Kidney epithelial cell (primary cell): ENCODE data around the gene IL5. TPM values are rescaled to one million over a fixed set of nuclear protein-coding genes. Genes with fewer than 3 reads are reported as not detected.
"Not testable (repeated sequence)": the region's sequence is repeated elsewhere in the genome, so short reads cannot be mapped to it uniquely, and the experiment has no call there.

ENCODE experiments used
- DNase-seq: peaks from one replicate; pipeline ENCODE4 v3.0.0-alpha.2; 2010; ENCODE audit warnings: low read depth
- H3K27me3 ChIP-seq: 2 replicates; pipeline ENCODE4 v1.6.0; 2011; ENCODE audit warnings: low read length; ENCODE audit not compliant: control insufficient read depth, insufficient read depth
- H3K36me3 ChIP-seq: 2 replicates; pipeline ENCODE4 v1.5.1; 2011; ENCODE audit warnings: low read length; ENCODE audit not compliant: control insufficient read depth, insufficient read depth
- H3K4me3 ChIP-seq: 2 replicates; pipeline ENCODE4 v1.5.1; 2011; ENCODE audit warnings: low read depth, mild to moderate bottlenecking, control low read depth, low read length
- CTCF ChIP-seq: IDR thresholded peaks from 2 replicates; pipeline ENCODE4 v1.5.1; 2011; ENCODE audit warnings: mild to moderate bottlenecking, moderate library complexity, low read length, control low read depth, inconsistent platforms; ENCODE audit not compliant: insufficient read depth, poor library complexity, severe bottlenecking
- total RNA-seq: library from RNA; depleted of rRNA; stranded (reverse); fragments of >200 nt; gene quantifications from 2 replicates; pipeline ENCODE4 v1.2.3, GENCODE V29; 2015

The IL5 gene
- total RNA-seq, 1 donor from 2014 or later = not detected

- no peak for TF ChIP-seq CTCF
- H3K4me3 ChIP-seq = no peak overlapping the region
- no peaks in the 10 kb centered on the region for H3K27me3 ChIP-seq
- no peaks in the 10 kb centered on the region for H3K36me3 ChIP-seq
- no peak for DNase-seq
Measured at GRCh38 chr5:132526974-132527564, 16.3 kb downstream of the IL5 start.

GRCh38 chr5:132526290-132526973 lies 16.9 kb downstream of the IL5 start:
- peak; percentile 88 for TF ChIP-seq CTCF
- DNase-seq = no peak
- Histone ChIP-seq H3K4me3 (no peak overlapping the region), H3K36me3 (no peaks in the 10 kb centered on the region), H3K27me3 (no peaks in the 10 kb centered on the region)

GRCh38 chr5:132525299-132525724 lies 18.0 kb downstream of the IL5 start:
- TF ChIP-seq CTCF = no peak
- Histone ChIP-seq H3K27me3 (no peaks in the 10 kb centered on the region), H3K36me3 (no peaks in the 10 kb centered on the region), H3K4me3 (no peak overlapping the region)
- DNase-seq = no peak

GRCh38 chr5:132524877-132525276 lies 18.4 kb downstream of the IL5 start:
- not testable (repeated sequence) for H3K27me3 ChIP-seq, H3K36me3 ChIP-seq, DNase-seq, H3K4me3 ChIP-seq

- not testable (repeated sequence) for H3K4me3 ChIP-seq, H3K27me3 ChIP-seq, H3K36me3 ChIP-seq, DNase-seq
Measured at GRCh38 chr5:132522067-132522466, 21.3 kb downstream of the IL5 start.

- H3K27me3 ChIP-seq = not testable (repeated sequence)
Measured at GRCh38 chr5:132513618-132514336, 29.5 kb downstream of the IL5 start.

GRCh38 chr5:132510076-132510475 lies 33.2 kb downstream of the IL5 start:
- TF ChIP-seq CTCF = no peak
- no peak for DNase-seq
- Histone ChIP-seq H3K4me3 (no peak overlapping the region), H3K27me3 (no peaks in the 10 kb centered on the region), H3K36me3 (no peaks in the 10 kb centered on the region)

More at GRCh38 chr5:132513618-132514336, 29.5 kb downstream of the IL5 start:
- H3K36me3 ChIP-seq, DNase-seq, H3K4me3 ChIP-seq: not testable (repeated sequence)
